HEK293 (cell line): ENCODE measurements around the gene OR4S2.

Experiments
- CTCF ChIA-PET: fragments of 350-600 bp; formaldehyde crosslinking; extraction: SDS; loops from one replicate; lab custom pipeline; 2021; ENCODE audit warnings: antibody characterized with exemption; lab: Yijun Ruan, JAX
- POLR2A ChIA-PET: fragments of 300-600 bp; formaldehyde crosslinking; extraction: SDS; loops from one replicate; lab custom pipeline; 2020; ENCODE audit warnings: antibody characterized with exemption, inconsistent platforms; lab: Yijun Ruan, JAX
- H3K27ac ChIP-seq: fragments of 200-500 bp; sonication (Bioruptor generic); 2 replicates; pipeline ENCODE4 v1.5.1; 2014; ENCODE audit warnings: low read depth, low read length, control low read depth, inconsistent platforms; ENCODE audit errors: extremely low read depth
- H3K36me3 ChIP-seq, 2 experiments: fragments of 200-500 bp in 1 of 2; sonication (Bioruptor generic) in 1 of 2; 1 replicate in 1 of 2; 2 replicates in 1 of 2; pipeline ENCODE4 v1.5.1; 2014 to 2017; ENCODE audit warnings: inconsistent platforms in 2 of 2, low read length in 2 of 2; ENCODE audit not compliant: control insufficient read depth in 2 of 2, insufficient read depth in 1 of 2
- H3K4me1 ChIP-seq: fragments of 200-500 bp; sonication (Bioruptor generic); 2 replicates; pipeline ENCODE4 v1.5.1; 2014; ENCODE audit warnings: mild to moderate bottlenecking, low read length, inconsistent platforms; ENCODE audit not compliant: control insufficient read depth, insufficient read depth
- H3K4me3 ChIP-seq: 2 replicates; pipeline ENCODE4 v1.5.1; 2011; ENCODE audit warnings: low read depth, mild to moderate bottlenecking, control low read depth, low read length, moderate library complexity
- H3K9me3 ChIP-seq: fragments of 200-500 bp; sonication (Bioruptor generic); 2 replicates; pipeline ENCODE4 v1.5.1; 2014; ENCODE audit warnings: low read depth, low read length, inconsistent platforms; ENCODE audit not compliant: control insufficient read depth, insufficient read depth
- FEZF1 ChIP-seq: fragments of 450-650 bp; formaldehyde crosslinking; IDR thresholded peaks from 2 replicates; pipeline ENCODE4 v1.5.1; 2016; ENCODE audit warnings: missing biosample characterization, missing genetic modification characterization
- HIC1 ChIP-seq: fragments of 450-650 bp; formaldehyde crosslinking; IDR thresholded peaks from 2 replicates; pipeline ENCODE4 v1.5.1; 2016; ENCODE audit warnings: missing biosample characterization, missing genetic modification characterization
- IKZF3 ChIP-seq: fragments of 450-650 bp; IDR thresholded peaks from 2 replicates; pipeline ENCODE4 v1.5.0; 2018; ENCODE audit warnings: missing biosample characterization, mild to moderate bottlenecking, missing genetic modification characterization, moderate library complexity
- KLF7 ChIP-seq: fragments of 450-650 bp; formaldehyde crosslinking; IDR thresholded peaks from 2 replicates; pipeline ENCODE4 v1.5.1; 2016; ENCODE audit warnings: missing biosample characterization, missing genetic modification characterization, borderline replicate concordance
- MEIS1 ChIP-seq: sonication (generic); formaldehyde crosslinking; IDR thresholded peaks from 2 replicates; pipeline ENCODE4 v1.8.1; 2022; ENCODE audit warnings: missing genetic modification reagents, mild to moderate bottlenecking, borderline replicate concordance
- MYNN ChIP-seq: fragments of 450-650 bp; formaldehyde crosslinking; IDR thresholded peaks from 2 replicates; pipeline ENCODE4 v1.5.1; 2016; ENCODE audit warnings: missing biosample characterization, missing genetic modification characterization, borderline replicate concordance
- PRDM4 ChIP-seq: fragments of 450-650 bp; formaldehyde crosslinking; IDR thresholded peaks from 2 replicates; pipeline ENCODE4 v1.5.1; 2017; ENCODE audit warnings: missing biosample characterization, missing genetic modification characterization
- REPIN1 ChIP-seq: fragments of 450-650 bp; formaldehyde crosslinking; IDR thresholded peaks from 2 replicates; pipeline ENCODE4 v1.5.1; 2017; ENCODE audit warnings: missing biosample characterization, missing genetic modification characterization, low read depth
- SALL2 ChIP-seq: fragments of 450-650 bp; formaldehyde crosslinking; IDR thresholded peaks from 2 replicates; pipeline ENCODE4 v1.5.0; 2017; ENCODE audit warnings: missing biosample characterization, mild to moderate bottlenecking, missing genetic modification characterization, borderline replicate concordance
- SCRT1 ChIP-seq: fragments of 450-650 bp; formaldehyde crosslinking; IDR thresholded peaks from 2 replicates; pipeline ENCODE4 v1.5.1; 2016; ENCODE audit warnings: missing biosample characterization, missing genetic modification characterization, borderline replicate concordance
- TRIM28 ChIP-seq: IDR thresholded peaks from 2 replicates; pipeline ENCODE4 v1.6.1; 2011; ENCODE audit warnings: low read length, control low read depth, borderline replicate concordance
- ZBTB8A ChIP-seq: fragments of 450-650 bp; formaldehyde crosslinking; IDR thresholded peaks from 2 replicates; pipeline ENCODE4 v1.5.1; 2016; ENCODE audit warnings: missing biosample characterization, missing genetic modification characterization
- ZFP3 ChIP-seq: fragments of 450-650 bp; formaldehyde crosslinking; IDR thresholded peaks from 2 replicates; pipeline ENCODE4 v1.5.1; 2016; ENCODE audit warnings: low read depth, missing biosample characterization, missing genetic modification characterization
- ZFP69B ChIP-seq: fragments of 450-650 bp; formaldehyde crosslinking; IDR thresholded peaks from 2 replicates; pipeline ENCODE4 v1.5.1; 2016; ENCODE audit warnings: missing biosample characterization, missing genetic modification characterization
- ZNF175 ChIP-seq: fragments of 450-650 bp; formaldehyde crosslinking; IDR thresholded peaks from 2 replicates; pipeline ENCODE4 v1.5.1; 2016; ENCODE audit warnings: missing biosample characterization, missing genetic modification characterization
- ZNF248 ChIP-seq: fragments of 450-650 bp; formaldehyde crosslinking; IDR thresholded peaks from 2 replicates; pipeline ENCODE4 v1.5.1; 2017; ENCODE audit warnings: missing biosample characterization, missing genetic modification characterization
- ZNF292 ChIP-seq: fragments of 450-650 bp; formaldehyde crosslinking; IDR thresholded peaks from 2 replicates; pipeline ENCODE4 v1.5.1; 2016; ENCODE audit warnings: low read depth, missing biosample characterization, missing genetic modification characterization, borderline replicate concordance
- ZNF354C ChIP-seq: fragments of 450-650 bp; formaldehyde crosslinking; IDR thresholded peaks from 2 replicates; pipeline ENCODE4 v1.5.1; 2016; ENCODE audit warnings: missing biosample characterization, missing genetic modification characterization, low read depth, borderline replicate concordance
- ZNF37A ChIP-seq: fragments of 450-650 bp; IDR thresholded peaks from 2 replicates; pipeline ENCODE4 v1.5.1; 2018; ENCODE audit warnings: missing biosample characterization, missing genetic modification characterization
- ZNF626 ChIP-seq: fragments of 450-650 bp; sonication (Bioruptor Pico); formaldehyde crosslinking; IDR thresholded peaks from 2 replicates; pipeline ENCODE4 v1.5.1; 2018; ENCODE audit warnings: missing biosample characterization, missing genetic modification characterization, inconsistent platforms
- ZNF645 ChIP-seq: fragments of 450-650 bp; formaldehyde crosslinking; IDR thresholded peaks from 2 replicates; pipeline ENCODE4; 2016; ENCODE audit warnings: missing biosample characterization, missing genetic modification characterization
- ZNF76 ChIP-seq: fragments of 450-650 bp; formaldehyde crosslinking; IDR thresholded peaks from 2 replicates; pipeline ENCODE4; 2016; ENCODE audit warnings: low read depth, missing biosample characterization, missing genetic modification characterization, borderline replicate concordance
- ZNF777 ChIP-seq: fragments of 450-650 bp; formaldehyde crosslinking; IDR thresholded peaks from 2 replicates; pipeline ENCODE4 v1.5.1; 2017; ENCODE audit warnings: missing biosample characterization, missing genetic modification characterization, borderline replicate concordance
- ZNF792 ChIP-seq: fragments of 450-650 bp; formaldehyde crosslinking; IDR thresholded peaks from 2 replicates; pipeline ENCODE4 v1.5.1; 2016; ENCODE audit warnings: missing biosample characterization, missing genetic modification characterization
- ZNF837 ChIP-seq: fragments of 450-650 bp; formaldehyde crosslinking; IDR thresholded peaks from 2 replicates; pipeline ENCODE4 v1.5.1; 2016; ENCODE audit warnings: missing biosample characterization, missing genetic modification characterization
- ZSCAN4 ChIP-seq: fragments of 450-650 bp; formaldehyde crosslinking; IDR thresholded peaks from 2 replicates; pipeline ENCODE4 v1.5.1; 2017; ENCODE audit warnings: missing biosample characterization, missing genetic modification characterization
- TF ChIP-seq, protein P1 (sequence below): fragments of 450-650 bp; formaldehyde crosslinking; IDR thresholded peaks from 2 replicates; pipeline ENCODE4 v1.5.1; 2016; ENCODE audit warnings: missing biosample characterization, missing genetic modification characterization

The OR4S2 gene

GRCh38 chr11:55673860-55674259, 25.7 kb downstream of the OR4S2 start (continued):
- TF ChIP-seq ZSCAN4 (tag by site-specific recombination), result no peak
- TF ChIP-seq ZNF248, result no peak
- no peak for TF ChIP-seq FEZF1 (tag by site-specific recombination)
- no peak for TF ChIP-seq KLF7 (tag by site-specific recombination)
- TF ChIP-seq TRIM28, result no peak

GRCh38 chr11:55697817-55698216, 49.7 kb downstream of the OR4S2 start:
- no peaks in the 10 kb centered on the region for H3K4me1 ChIP-seq
- TF ChIP-seq REPIN1 (tag by site-specific recombination), result no peak
- TF ChIP-seq ZNF37A, result no peak
- TF ChIP-seq ZNF76 (tag by site-specific recombination), result no peak
- no peak for TF ChIP-seq ZNF175 (tag by site-specific recombination)
- no peak for TF ChIP-seq ZFP3 (tag by site-specific recombination)
- TF ChIP-seq ZNF777 (tag by site-specific recombination), result no peak
- TF ChIP-seq ZNF645 (tag by site-specific recombination), result no peak
- TF ChIP-seq MYNN (tag by site-specific recombination), result no peak
- no peak for TF ChIP-seq ZBTB8A
- no peak for TF ChIP-seq ZNF837 (tag by site-specific recombination)
- no peak for TF ChIP-seq ZFP69B
- no peak for TF ChIP-seq SCRT1 (tag by site-specific recombination)
- TF ChIP-seq ZNF792 (tag by site-specific recombination), result no peak
- TF ChIP-seq SALL2 (tag by site-specific recombination), result no peak
- TF ChIP-seq MEIS1, result no peak
- TF ChIP-seq ZNF626 (tag by site-specific recombination), result no peak
- TF ChIP-seq, protein P1, sequence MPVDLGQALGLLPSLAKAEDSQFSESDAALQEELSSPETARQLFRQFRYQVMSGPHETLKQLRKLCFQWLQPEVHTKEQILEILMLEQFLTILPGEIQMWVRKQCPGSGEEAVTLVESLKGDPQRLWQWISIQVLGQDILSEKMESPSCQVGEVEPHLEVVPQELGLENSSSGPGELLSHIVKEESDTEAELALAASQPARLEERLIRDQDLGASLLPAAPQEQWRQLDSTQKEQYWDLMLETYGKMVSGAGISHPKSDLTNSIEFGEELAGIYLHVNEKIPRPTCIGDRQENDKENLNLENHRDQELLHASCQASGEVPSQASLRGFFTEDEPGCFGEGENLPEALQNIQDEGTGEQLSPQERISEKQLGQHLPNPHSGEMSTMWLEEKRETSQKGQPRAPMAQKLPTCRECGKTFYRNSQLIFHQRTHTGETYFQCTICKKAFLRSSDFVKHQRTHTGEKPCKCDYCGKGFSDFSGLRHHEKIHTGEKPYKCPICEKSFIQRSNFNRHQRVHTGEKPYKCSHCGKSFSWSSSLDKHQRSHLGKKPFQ (tag by site-specific recombination), result no peak
- no peaks in the 10 kb centered on the region for H3K36me3 ChIP-seq
- H3K4me3 ChIP-seq, result no peak overlapping the region
- H3K27ac ChIP-seq, result no peak overlapping the region
- ChIA-PET CTCF (no interaction called here), POLR2A (no interaction called here)
- no peaks in the 10 kb centered on the region for H3K9me3 ChIP-seq

DNA sequence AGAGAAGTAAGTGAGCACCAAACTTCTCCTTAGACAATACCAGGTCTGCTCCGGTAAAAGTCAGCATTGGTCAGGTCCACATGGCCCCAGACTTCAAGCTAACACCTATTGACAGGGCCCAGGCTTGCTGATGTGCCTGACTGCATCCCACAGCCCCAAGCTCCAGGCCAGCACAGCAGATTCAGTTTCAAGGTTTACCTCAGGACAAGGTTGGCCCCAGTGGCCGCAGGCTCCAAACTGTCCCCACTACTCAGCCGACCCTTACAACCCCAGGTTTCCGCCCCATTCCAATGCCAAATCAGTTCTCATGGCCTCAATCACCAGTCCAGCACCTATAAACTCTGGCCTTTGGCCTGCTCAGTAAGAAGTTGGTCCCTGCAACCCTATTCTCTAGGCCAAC, 53.3 kb downstream of the OR4S2 start:
- H3K4me3 ChIP-seq, result no peak overlapping the region
- no peaks in the 10 kb centered on the region for H3K4me1 ChIP-seq
- no peak overlapping the region for H3K27ac ChIP-seq
- ChIA-PET CTCF (no interaction called here), POLR2A (no interaction called here)
- H3K9me3 ChIP-seq, result no peaks in the 10 kb centered on the region
- no peaks in the 10 kb centered on the region for H3K36me3 ChIP-seq
- TF ChIP-seq IKZF3 (tag by site-specific recombination) (no peak), ZNF292 (tag by site-specific recombination) (no peak), HIC1 (no peak), PRDM4 (no peak), ZNF354C (tag by site-specific recombination) (no peak)
